H9 (cell line): ENCODE data around the gene NKRF. TPM values are rescaled to one million over a fixed set of nuclear protein-coding genes. Genes with fewer than 3 reads are reported as not detected.

Source experiments
- DNase-seq: peaks from one replicate; pipeline ENCODE4 v3.0.0-alpha.2; 2017
- H2AFZ ChIP-seq: one replicate; pipeline ENCODE4 v1.6.1; 2013; ENCODE audit warnings: mild to moderate bottlenecking, low read length, control low read depth, moderate library complexity
- H2AK5ac ChIP-seq: 2 replicates; pipeline ENCODE4 v1.6.1; 2013; ENCODE audit warnings: low read length, control low read depth, mixed read lengths; ENCODE audit not compliant: insufficient read length
- H2BK120ac ChIP-seq: one replicate; pipeline ENCODE4 v1.6.1; 2013; ENCODE audit warnings: low read depth, mild to moderate bottlenecking, low read length, control low read depth, inconsistent platforms; ENCODE audit not compliant: poor library complexity, severe bottlenecking
- H2BK12ac ChIP-seq: 2 replicates; pipeline ENCODE4 v1.6.1; 2013; ENCODE audit warnings: low read length, control low read depth, mixed read lengths, low read depth; ENCODE audit not compliant: insufficient read length
- H2BK15ac ChIP-seq: 2 replicates; pipeline ENCODE4 v1.6.1; 2013; ENCODE audit warnings: low read depth, low read length, control low read depth
- H2BK20ac ChIP-seq: one replicate; pipeline ENCODE4 v1.6.1; 2013; ENCODE audit warnings: low read depth, mild to moderate bottlenecking, low read length, control low read depth, inconsistent platforms; ENCODE audit not compliant: poor library complexity, severe bottlenecking
- H2BK5ac ChIP-seq: 2 replicates; pipeline ENCODE4 v1.6.1; 2013; ENCODE audit warnings: low read length, control low read depth, mixed read lengths; ENCODE audit not compliant: insufficient read length
- H3K14ac ChIP-seq: 2 replicates; pipeline ENCODE4 v1.6.1; 2013; ENCODE audit warnings: low read length, control low read depth; ENCODE audit not compliant: insufficient read depth
- H3K18ac ChIP-seq: 2 replicates; pipeline ENCODE4 v1.6.1; 2013; ENCODE audit warnings: low read depth, mild to moderate bottlenecking, mixed read lengths, low read length, control low read depth; ENCODE audit not compliant: insufficient read length
- H3K23ac ChIP-seq: 2 replicates; pipeline ENCODE4 v1.6.1; 2013; ENCODE audit warnings: low read length, control low read depth, mixed read lengths, low read depth; ENCODE audit not compliant: insufficient read length
- H3K23me2 ChIP-seq: 2 replicates; pipeline ENCODE4 v1.6.1; 2013; ENCODE audit warnings: low read depth, mild to moderate bottlenecking, mixed read lengths, low read length, control low read depth; ENCODE audit not compliant: insufficient read length, poor library complexity, severe bottlenecking
- H3K27ac ChIP-seq: 2 replicates; pipeline ENCODE4 v1.5.1; 2013; ENCODE audit warnings: low read length, control low read depth, mixed read lengths, low read depth; ENCODE audit not compliant: insufficient read length
- H3K27me3 ChIP-seq: 2 replicates; pipeline ENCODE4 v1.6.1; 2013; ENCODE audit warnings: low read length, control low read depth, inconsistent platforms; ENCODE audit not compliant: insufficient read depth
- H3K4ac ChIP-seq: 2 replicates; pipeline ENCODE4 v1.6.1; 2013; ENCODE audit warnings: low read depth, mild to moderate bottlenecking, control low read depth, inconsistent platforms, low read length, moderate library complexity
- H3K4me1 ChIP-seq: 2 replicates; pipeline ENCODE4 v1.6.1; 2013; ENCODE audit warnings: low read length, control low read depth, inconsistent platforms; ENCODE audit not compliant: insufficient read depth
- H3K4me2 ChIP-seq: 2 replicates; pipeline ENCODE4 v1.6.1; 2013; ENCODE audit warnings: low read length, control low read depth, mixed read lengths; ENCODE audit not compliant: insufficient read length, insufficient read depth
- H3K56ac ChIP-seq: 2 replicates; pipeline ENCODE4 v1.6.1; 2013; ENCODE audit warnings: low read depth, mild to moderate bottlenecking, mixed read lengths, low read length, control low read depth; ENCODE audit not compliant: insufficient read length
- H3K79me1 ChIP-seq: 2 replicates; pipeline ENCODE4 v1.6.1; 2013; ENCODE audit warnings: low read depth, mild to moderate bottlenecking, moderate library complexity, low read length, control low read depth, inconsistent platforms; ENCODE audit not compliant: insufficient read depth, poor library complexity, severe bottlenecking
- H3K79me2 ChIP-seq: 2 replicates; pipeline ENCODE4 v1.6.1; 2013; ENCODE audit warnings: low read length, control low read depth, inconsistent platforms; ENCODE audit not compliant: insufficient read depth
- H3K9ac ChIP-seq: 2 replicates; pipeline ENCODE4 v1.6.1; 2013; ENCODE audit warnings: low read length, control low read depth, mixed read lengths; ENCODE audit not compliant: insufficient read length; ENCODE audit errors: extremely low read depth
- H3K9me3 ChIP-seq: one replicate; pipeline ENCODE4 v1.6.1; 2013; ENCODE audit warnings: low read depth, low read length, inconsistent platforms; ENCODE audit not compliant: control insufficient read depth
- H3T11ph ChIP-seq: one replicate; pipeline ENCODE4 v1.6.1; 2013; ENCODE audit warnings: mild to moderate bottlenecking, low read length, control low read depth, inconsistent platforms
- H4K20me1 ChIP-seq: one replicate; pipeline ENCODE4 v1.6.1; 2013; ENCODE audit not compliant: control insufficient read depth, insufficient read length, insufficient read depth
- H4K5ac ChIP-seq: 2 replicates; pipeline ENCODE4 v1.6.1; 2013; ENCODE audit warnings: low read depth, mild to moderate bottlenecking, mixed read lengths, low read length, control low read depth; ENCODE audit not compliant: insufficient read length
- H4K8ac ChIP-seq: replicated peaks from 2 replicates; pipeline ENCODE4 v1.6.1; 2013; ENCODE audit warnings: low read length, control low read depth, mixed read lengths, low read depth; ENCODE audit not compliant: insufficient read length
- H4K91ac ChIP-seq: 2 replicates; pipeline ENCODE4 v1.6.1; 2013; ENCODE audit warnings: low read depth, mild to moderate bottlenecking, moderate library complexity, mixed read lengths, low read length, control low read depth; ENCODE audit not compliant: insufficient read length
- H3K27ac Mint-ChIP-seq, 3 experiments: 2 replicates in 2 of 3; 3 replicates in 1 of 3; pipeline ENCODE4 v1.8.0; 2020 to 2021; ENCODE audit warnings: mixed read lengths in 3 of 3, mild to moderate bottlenecking in 1 of 3, moderate library complexity in 1 of 3
- H3K27me3 Mint-ChIP-seq: 2 replicates; pipeline ENCODE4 v1.8.0; 2021; ENCODE audit warnings: low read depth, mild to moderate bottlenecking, moderate library complexity, mixed read lengths
- H3K36me3 Mint-ChIP-seq, 3 experiments: 2 replicates in 2 of 3; 3 replicates in 1 of 3; pipeline ENCODE4 v1.8.0; 2020 to 2021; ENCODE audit warnings: low read depth in 3 of 3, mixed read lengths in 3 of 3; ENCODE audit not compliant: insufficient read depth in 1 of 3
- H3K4me1 Mint-ChIP-seq, 2 experiments: 2 replicates each; pipeline ENCODE4 v1.8.0; 2020; ENCODE audit warnings: mixed read lengths in 2 of 2
- H3K4me3 Mint-ChIP-seq, 2 experiments: 2 replicates in 1 of 2; 3 replicates in 1 of 2; pipeline ENCODE4 v1.8.0; 2020 to 2021; ENCODE audit warnings: mild to moderate bottlenecking in 2 of 2, mixed read lengths in 2 of 2, moderate library complexity in 1 of 2
- H3K9me3 Mint-ChIP-seq, 2 experiments: 2 replicates in 1 of 2; 3 replicates in 1 of 2; pipeline ENCODE4 v1.8.0; 2020; ENCODE audit warnings: mild to moderate bottlenecking in 2 of 2, mixed read lengths in 2 of 2, moderate library complexity in 1 of 2
- CTCF ChIP-seq: fragments of 200-600 bp; sonication (generic); conservative IDR thresholded peaks from 3 replicates; pipeline ENCODE4 v1.8.0; 2021; ENCODE audit warnings: antibody characterized with exemption, mild to moderate bottlenecking
- WGBS: extraction: QIAGEN DNeasy Blood & Tissue Kit; methylation state at CpG from one replicate; pipeline ENCODE4 v1.1.7; 2013; ENCODE audit warnings: missing lambda C conversion rate, low lambda C conversion rate, mixed read lengths; ENCODE audit not compliant: insufficient read length; ENCODE audit errors: extremely low coverage; 5-methylcytosine and 5-hydroxymethylcytosine counted together
- total RNA-seq: library from RNA; stranded (reverse); gene quantifications from 2 replicates; pipeline ENCODE4 v1.2.1, GENCODE V29; 2021

The NKRF gene
- total RNA-seq, 1 experiment from 2014 or later, result 15.1 TPM

GRCh38 chrX:119614776-119615175, 8.6 kb upstream of the NKRF start:
- H3K4me1 Mint-ChIP-seq, result peaks cover 31 to 39% of the 10 kb centered on the region in 2 experiments
- H3K4me2 ChIP-seq, result no peak overlapping the region
- no peak overlapping the region for H3K4me3 Mint-ChIP-seq
- peaks cover 67 to 72% of the 10 kb centered on the region in 2 experiments for H3K9me3 Mint-ChIP-seq
- H2BK12ac ChIP-seq, result no peak overlapping the region
- no peak overlapping the region for H4K8ac ChIP-seq
- no peak overlapping the region for H2BK20ac ChIP-seq
- peaks cover 5% of the 10 kb centered on the region for H3K27me3 Mint-ChIP-seq
- TF ChIP-seq CTCF, result no peak
- no peaks in the 10 kb centered on the region for H4K20me1 ChIP-seq
- no peak overlapping the region for H2AK5ac ChIP-seq
- no peak overlapping the region for H2AFZ ChIP-seq
- H3K23me2 ChIP-seq, result no peaks in the 10 kb centered on the region
- H3K79me1 ChIP-seq, result no peaks in the 10 kb centered on the region
- WGBS, result no CpG with 5 or more reads among the region's 13 CpGs
- no peak for DNase-seq
- H3K79me2 ChIP-seq, result no peaks in the 10 kb centered on the region
- no peak overlapping the region for H4K91ac ChIP-seq
- H3K56ac ChIP-seq, result no peak overlapping the region
- H3K23ac ChIP-seq, result no peak overlapping the region
- no peak overlapping the region for H3K27ac ChIP-seq
- no peak overlapping the region for H2BK120ac ChIP-seq
- no peak overlapping the region for H3K4ac ChIP-seq
- H2BK5ac ChIP-seq, result no peak overlapping the region
- no peak overlapping the region for H3K9ac ChIP-seq
- H3K4me1 ChIP-seq, result no peaks in the 10 kb centered on the region
- H3K36me3 Mint-ChIP-seq, result peaks cover 0 to 3% (median 0%) of the 10 kb centered on the region in 3 experiments; a peak in 1 of 7 replicates
- H3K14ac ChIP-seq, result no peak overlapping the region
- peaks cover 38% of the 10 kb centered on the region for H3K9me3 ChIP-seq
- H3T11ph ChIP-seq, result no peak overlapping the region
- no peaks in the 10 kb centered on the region for H3K27me3 ChIP-seq
- no peak overlapping the region for H3K18ac ChIP-seq
- no peak overlapping the region for H2BK15ac ChIP-seq
- no peak overlapping the region for H4K5ac ChIP-seq
- no peak overlapping the region for H3K27ac Mint-ChIP-seq
